ENCODE measurements around the gene CACNA1B. TPM values are rescaled to one million over a fixed set of nuclear protein-coding genes. Genes with fewer than 3 reads are reported as not detected.

CACNA1B gene
- total and polyA plus RNA-seq, 2 experiments from 2014 or later: 0.39 to 0.60 TPM

GRCh38 chr9:138049085-138049778 lies 171.7 kb downstream of the CACNA1B start:
- no peak for DNase-seq (ENCODE audit: low read depth in 1 of 2, low spot score in 1 of 2)
- Histone ChIP-seq H3K4me1 (ENCODE audit: low read depth) (no peaks in the 10 kb centered on the region), H3K9me3 (ENCODE audit: low read depth) (no peaks in the 10 kb centered on the region), H3K27ac (no peak overlapping the region), H3K36me3 (no peaks in the 10 kb centered on the region), H3K4me3 (no peak overlapping the region), H3K27me3 (no peaks in the 10 kb centered on the region)
- no peak for TF ChIP-seq CTCF (IDR thresholded peaks at IDR 0.05; ENCODE audit: low read depth, low read length)

- H3K36me3 ChIP-seq: no peaks in the 10 kb centered on the region
- TF ChIP-seq CTCF (IDR thresholded peaks at IDR 0.05; ENCODE audit: low read depth, low read length): no peak
- H3K9me3 ChIP-seq (ENCODE audit: low read depth): no peaks in the 10 kb centered on the region
- H3K27me3 ChIP-seq: no peaks in the 10 kb centered on the region
- H3K4me1 ChIP-seq (ENCODE audit: low read depth): no peaks in the 10 kb centered on the region
- H3K4me3 ChIP-seq: no peak overlapping the region
- DNase-seq (ENCODE audit: low read depth in 1 of 2, low spot score in 1 of 2): no peak
- H3K27ac ChIP-seq: no peak overlapping the region
Measured at GRCh38 chr9:138049779-138050471, 172.3 kb downstream of the CACNA1B start.

GRCh38 chr9:138050472-138051330 lies 173.1 kb downstream of the CACNA1B start:
- H3K27ac ChIP-seq: no peak overlapping the region
- H3K9me3 ChIP-seq (ENCODE audit: low read depth): no peaks in the 10 kb centered on the region
- H3K4me1 ChIP-seq (ENCODE audit: low read depth): no peaks in the 10 kb centered on the region
- H3K36me3 ChIP-seq: no peaks in the 10 kb centered on the region
- H3K4me3 ChIP-seq: no peak overlapping the region
- TF ChIP-seq CTCF (IDR thresholded peaks at IDR 0.05; ENCODE audit: low read depth, low read length): no peak
- H3K27me3 ChIP-seq: no peaks in the 10 kb centered on the region
- DNase-seq (ENCODE audit: low read depth in 1 of 2, low spot score in 1 of 2): no peak

GRCh38 chr9:138051586-138052321 lies 174.2 kb downstream of the CACNA1B start:
- DNase-seq (ENCODE audit: low read depth in 1 of 2, low spot score in 1 of 2): no peak
- no peaks in the 10 kb centered on the region for H3K4me1 ChIP-seq (ENCODE audit: low read depth)
- H3K4me3 ChIP-seq: no peak overlapping the region
- H3K9me3 ChIP-seq (ENCODE audit: low read depth): no peaks in the 10 kb centered on the region
- no peaks in the 10 kb centered on the region for H3K36me3 ChIP-seq
- TF ChIP-seq CTCF (IDR thresholded peaks at IDR 0.05; ENCODE audit: low read depth, low read length): no peak
- H3K27me3 ChIP-seq: no peaks in the 10 kb centered on the region
- H3K27ac ChIP-seq: no peak overlapping the region

- Histone ChIP-seq H3K4me1 (ENCODE audit: low read depth) (no peaks in the 10 kb centered on the region), H3K4me3 (no peak overlapping the region), H3K36me3 (no peaks in the 10 kb centered on the region), H3K27ac (no peak overlapping the region), H3K9me3 (ENCODE audit: low read depth) (no peaks in the 10 kb centered on the region), H3K27me3 (no peaks in the 10 kb centered on the region)
- no peak for DNase-seq (ENCODE audit: low read depth in 1 of 2, low spot score in 1 of 2)
- TF ChIP-seq CTCF (IDR thresholded peaks at IDR 0.05; ENCODE audit: low read depth, low read length): no peak
Measured at GRCh38 chr9:138052322-138052615, 174.7 kb downstream of the CACNA1B start.
